ENCODE results near the gene PLXDC2.

PLXDC2 gene

DNA sequence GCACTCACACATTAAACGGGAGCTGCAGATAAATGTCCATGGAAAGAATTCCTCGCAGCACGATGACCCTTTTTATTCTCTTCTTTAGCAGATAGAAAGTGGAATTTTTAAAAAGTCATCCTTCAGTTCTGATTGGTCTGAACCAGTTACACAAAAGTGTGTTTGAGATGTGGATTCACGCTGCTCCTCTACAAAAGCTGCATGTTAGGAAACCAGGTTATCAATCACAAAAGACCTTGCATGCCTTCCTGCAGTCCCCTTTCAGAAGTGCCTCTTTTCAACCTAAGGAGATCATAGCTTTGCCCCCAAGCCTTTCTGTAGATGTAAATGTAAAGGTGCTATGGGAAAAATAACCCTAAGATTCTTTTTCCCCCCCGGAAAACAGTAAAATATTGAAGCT is 299.7 kb downstream of the PLXDC2 start:
- no peak for TF ChIP-seq EZH2phosphoT487 (IDR thresholded peaks at IDR 0.05; ENCODE audit: borderline replicate concordance, low read length)
- TF ChIP-seq, protein P1, sequence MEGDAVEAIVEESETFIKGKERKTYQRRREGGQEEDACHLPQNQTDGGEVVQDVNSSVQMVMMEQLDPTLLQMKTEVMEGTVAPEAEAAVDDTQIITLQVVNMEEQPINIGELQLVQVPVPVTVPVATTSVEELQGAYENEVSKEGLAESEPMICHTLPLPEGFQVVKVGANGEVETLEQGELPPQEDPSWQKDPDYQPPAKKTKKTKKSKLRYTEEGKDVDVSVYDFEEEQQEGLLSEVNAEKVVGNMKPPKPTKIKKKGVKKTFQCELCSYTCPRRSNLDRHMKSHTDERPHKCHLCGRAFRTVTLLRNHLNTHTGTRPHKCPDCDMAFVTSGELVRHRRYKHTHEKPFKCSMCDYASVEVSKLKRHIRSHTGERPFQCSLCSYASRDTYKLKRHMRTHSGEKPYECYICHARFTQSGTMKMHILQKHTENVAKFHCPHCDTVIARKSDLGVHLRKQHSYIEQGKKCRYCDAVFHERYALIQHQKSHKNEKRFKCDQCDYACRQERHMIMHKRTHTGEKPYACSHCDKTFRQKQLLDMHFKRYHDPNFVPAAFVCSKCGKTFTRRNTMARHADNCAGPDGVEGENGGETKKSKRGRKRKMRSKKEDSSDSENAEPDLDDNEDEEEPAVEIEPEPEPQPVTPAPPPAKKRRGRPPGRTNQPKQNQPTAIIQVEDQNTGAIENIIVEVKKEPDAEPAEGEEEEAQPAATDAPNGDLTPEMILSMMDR (IDR thresholded peaks at IDR 0.05; ENCODE audit: low read depth, low read length, poor library complexity, severe bottlenecking) = no peak
- H3K9me3 ChIP-seq (ENCODE audit: control insufficient read depth, insufficient read depth, low read length) = no peaks in the 10 kb centered on the region; the same call in 1 of the 2 replicates
- H3K9me2 ChIP-seq (replicated peaks; ENCODE audit: control insufficient read depth, low read length) = no peaks in the 10 kb centered on the region
- H4K20me1 ChIP-seq (ENCODE audit: control insufficient read depth, insufficient read depth, low read depth, low read length) = no peaks in the 10 kb centered on the region
- no peaks in the 10 kb centered on the region for H3K79me2 ChIP-seq (ENCODE audit: control insufficient read depth, low read length)
- no peaks in the 10 kb centered on the region for H3K36me3 ChIP-seq (ENCODE audit: control insufficient read depth, low read length)
- no peak overlapping the region for H3K4me2 ChIP-seq (ENCODE audit: low read length)
- H3K4me3 ChIP-seq (ENCODE audit: low read length) = no peak overlapping the region
- no peak overlapping the region for H3K27ac ChIP-seq (ENCODE audit: low read depth, low read length)
- no peaks in the 10 kb centered on the region for H3F3A ChIP-seq (ENCODE audit: control insufficient read depth, insufficient read depth)
- no peaks in the 10 kb centered on the region for H3K27me3 ChIP-seq (ENCODE audit: control insufficient read depth, low read length)
- H3K4me1 ChIP-seq (ENCODE audit: control insufficient read depth, low read length) = no peaks in the 10 kb centered on the region

DNA sequence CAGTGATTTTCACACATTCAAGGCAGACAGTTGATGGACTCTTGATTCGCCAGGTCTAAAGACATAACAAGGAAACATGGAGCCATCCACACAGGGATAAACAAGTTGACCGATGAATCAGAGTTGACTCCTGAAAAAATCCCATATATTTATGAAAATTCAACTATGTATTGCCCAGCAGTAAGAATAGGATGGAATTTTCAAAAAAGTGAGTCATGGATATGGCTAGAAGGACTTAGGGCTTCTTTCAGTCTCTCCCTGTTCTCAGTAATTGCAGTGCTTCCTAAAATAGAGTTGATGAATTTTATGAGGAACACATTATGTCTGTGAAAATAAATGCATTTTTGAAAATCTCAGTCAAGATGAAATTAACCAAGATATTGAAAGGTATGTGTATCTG is 301.2 kb downstream of the PLXDC2 start:
- Histone ChIP-seq H3K9me3 (ENCODE audit: control insufficient read depth, insufficient read depth, low read length) (no peaks in the 10 kb centered on the region; the same call in 1 of the 2 replicates), H3K4me1 (ENCODE audit: control insufficient read depth, low read length) (no peaks in the 10 kb centered on the region), H4K20me1 (ENCODE audit: control insufficient read depth, insufficient read depth, low read depth, low read length) (no peaks in the 10 kb centered on the region), H3K4me3 (ENCODE audit: low read length) (no peak overlapping the region), H3K36me3 (ENCODE audit: control insufficient read depth, low read length) (no peaks in the 10 kb centered on the region), H3K9me2 (replicated peaks; ENCODE audit: control insufficient read depth, low read length) (no peaks in the 10 kb centered on the region), H3F3A (ENCODE audit: control insufficient read depth, insufficient read depth) (no peaks in the 10 kb centered on the region), H3K27me3 (ENCODE audit: control insufficient read depth, low read length) (no peaks in the 10 kb centered on the region), H3K27ac (ENCODE audit: low read depth, low read length) (no peak overlapping the region), H3K4me2 (ENCODE audit: low read length) (no peak overlapping the region), H3K79me2 (ENCODE audit: control insufficient read depth, low read length) (no peaks in the 10 kb centered on the region)
- TF ChIP-seq EZH2phosphoT487 (IDR thresholded peaks at IDR 0.05; ENCODE audit: borderline replicate concordance, low read length) = no peak
- TF ChIP-seq, protein P1 (IDR thresholded peaks at IDR 0.05; ENCODE audit: low read depth, low read length, poor library complexity, severe bottlenecking) = no peak

DNA sequence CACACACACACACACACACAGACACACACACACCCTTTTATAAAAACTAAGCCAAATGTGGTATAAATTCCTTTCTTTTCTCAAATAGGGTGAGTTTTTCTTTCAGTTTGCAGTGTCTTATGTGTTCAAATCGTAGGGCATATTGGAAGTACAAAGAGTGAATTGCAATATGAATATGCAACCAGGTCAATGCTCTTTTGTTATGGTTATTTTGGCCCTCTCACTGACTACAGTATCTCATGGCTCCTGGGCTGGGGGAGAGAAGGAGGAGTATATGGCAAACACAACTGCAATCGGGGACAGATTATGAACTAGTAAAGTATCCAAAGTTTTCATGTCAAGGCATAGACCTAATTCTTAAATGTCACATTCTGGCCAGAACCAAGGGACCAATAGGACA is 301.9 kb downstream of the PLXDC2 start:
- H3K9me3 ChIP-seq (ENCODE audit: control insufficient read depth, insufficient read depth, low read length) = no peaks in the 10 kb centered on the region; the same call in 1 of the 2 replicates
- H3K27ac ChIP-seq (ENCODE audit: low read depth, low read length) = no peak overlapping the region
- no peaks in the 10 kb centered on the region for H3F3A ChIP-seq (ENCODE audit: control insufficient read depth, insufficient read depth)
- no peaks in the 10 kb centered on the region for H3K36me3 ChIP-seq (ENCODE audit: control insufficient read depth, low read length)
- no peak overlapping the region for H3K4me2 ChIP-seq (ENCODE audit: low read length)
- no peaks in the 10 kb centered on the region for H3K9me2 ChIP-seq (replicated peaks; ENCODE audit: control insufficient read depth, low read length)
- no peaks in the 10 kb centered on the region for H3K79me2 ChIP-seq (ENCODE audit: control insufficient read depth, low read length)
- no peaks in the 10 kb centered on the region for H3K27me3 ChIP-seq (ENCODE audit: control insufficient read depth, low read length)
- TF ChIP-seq, protein P1 (IDR thresholded peaks at IDR 0.05; ENCODE audit: low read depth, low read length, poor library complexity, severe bottlenecking) = no peak
- no peak for TF ChIP-seq EZH2phosphoT487 (IDR thresholded peaks at IDR 0.05; ENCODE audit: borderline replicate concordance, low read length)
- no peak overlapping the region for H3K4me3 ChIP-seq (ENCODE audit: low read length)
- no peaks in the 10 kb centered on the region for H4K20me1 ChIP-seq (ENCODE audit: control insufficient read depth, insufficient read depth, low read depth, low read length)
- no peaks in the 10 kb centered on the region for H3K4me1 ChIP-seq (ENCODE audit: control insufficient read depth, low read length)
